GM12872 (cell line): Measurements from ENCODE around the gene PPP1R9A.

Experiments
- TF ChIP-seq, protein P1 (sequence below): IDR thresholded peaks from 3 replicates; pipeline ENCODE4 v1.5.1; 2011; ENCODE audit warnings: low read depth, mild to moderate bottlenecking, low read length, moderate library complexity; ENCODE audit not compliant: insufficient read depth

The PPP1R9A gene

DNA sequence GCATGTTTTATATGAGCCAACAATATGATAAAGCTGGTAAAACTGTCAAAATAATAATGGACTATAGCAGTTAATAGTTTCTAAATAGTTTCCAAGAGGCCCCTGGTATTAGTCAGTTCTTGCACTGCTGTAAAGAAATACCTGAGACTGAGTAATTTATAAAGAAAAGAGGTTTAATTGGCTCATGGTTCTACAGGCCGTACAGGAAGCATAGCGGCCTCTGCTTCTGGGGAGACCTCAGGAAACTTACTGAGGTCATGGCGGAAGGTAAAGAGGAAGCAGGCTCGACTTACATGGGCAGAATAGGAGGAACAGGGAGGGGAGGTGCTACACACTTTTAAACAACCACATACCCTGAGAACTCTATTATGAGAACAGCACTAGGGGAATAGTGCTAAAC lies 104.6 kb downstream of the PPP1R9A start:
- TF ChIP-seq, protein P1, sequence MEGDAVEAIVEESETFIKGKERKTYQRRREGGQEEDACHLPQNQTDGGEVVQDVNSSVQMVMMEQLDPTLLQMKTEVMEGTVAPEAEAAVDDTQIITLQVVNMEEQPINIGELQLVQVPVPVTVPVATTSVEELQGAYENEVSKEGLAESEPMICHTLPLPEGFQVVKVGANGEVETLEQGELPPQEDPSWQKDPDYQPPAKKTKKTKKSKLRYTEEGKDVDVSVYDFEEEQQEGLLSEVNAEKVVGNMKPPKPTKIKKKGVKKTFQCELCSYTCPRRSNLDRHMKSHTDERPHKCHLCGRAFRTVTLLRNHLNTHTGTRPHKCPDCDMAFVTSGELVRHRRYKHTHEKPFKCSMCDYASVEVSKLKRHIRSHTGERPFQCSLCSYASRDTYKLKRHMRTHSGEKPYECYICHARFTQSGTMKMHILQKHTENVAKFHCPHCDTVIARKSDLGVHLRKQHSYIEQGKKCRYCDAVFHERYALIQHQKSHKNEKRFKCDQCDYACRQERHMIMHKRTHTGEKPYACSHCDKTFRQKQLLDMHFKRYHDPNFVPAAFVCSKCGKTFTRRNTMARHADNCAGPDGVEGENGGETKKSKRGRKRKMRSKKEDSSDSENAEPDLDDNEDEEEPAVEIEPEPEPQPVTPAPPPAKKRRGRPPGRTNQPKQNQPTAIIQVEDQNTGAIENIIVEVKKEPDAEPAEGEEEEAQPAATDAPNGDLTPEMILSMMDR, result no peak

DNA sequence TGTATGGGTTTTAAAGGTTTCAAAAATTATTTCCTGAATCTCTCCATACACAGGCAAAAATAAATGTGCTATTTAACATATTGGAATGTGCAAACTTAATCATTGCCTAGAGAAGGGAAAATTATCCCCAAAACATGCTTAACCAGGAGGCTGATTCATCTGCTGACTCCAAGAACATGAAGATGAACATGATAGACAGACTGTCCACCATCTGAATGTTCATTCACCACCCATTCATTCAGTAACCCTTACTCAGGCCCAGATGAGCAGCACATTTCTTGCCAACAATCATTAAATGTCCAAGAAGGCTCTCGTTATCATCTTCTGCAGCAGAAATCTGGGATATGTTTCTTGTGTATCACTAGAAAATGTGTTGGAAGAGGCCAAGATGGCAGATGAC lies 110.6 kb downstream of the PPP1R9A start:
- TF ChIP-seq, protein P1, result no peak

DNA sequence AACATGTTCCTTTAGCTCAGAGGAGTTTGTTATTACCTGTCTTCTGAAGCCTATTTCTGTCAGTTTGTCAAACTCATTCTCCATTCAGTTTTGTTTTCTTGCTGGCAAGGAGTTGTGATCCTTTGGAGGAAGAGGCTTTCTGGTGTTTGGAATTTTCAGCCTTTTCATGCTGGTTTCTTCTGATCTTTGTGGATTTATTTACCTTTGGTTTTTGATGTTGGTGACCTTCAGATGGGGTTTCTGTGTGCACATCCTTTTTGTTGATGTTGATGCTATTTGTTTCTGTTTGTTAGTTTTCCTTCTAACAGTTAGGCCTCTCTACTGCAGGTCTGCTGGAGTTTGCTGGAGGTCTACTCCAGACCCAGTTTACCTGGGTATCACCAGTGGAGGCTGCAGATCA lies 118.6 kb downstream of the PPP1R9A start:
- TF ChIP-seq, protein P1, result no peak

DNA sequence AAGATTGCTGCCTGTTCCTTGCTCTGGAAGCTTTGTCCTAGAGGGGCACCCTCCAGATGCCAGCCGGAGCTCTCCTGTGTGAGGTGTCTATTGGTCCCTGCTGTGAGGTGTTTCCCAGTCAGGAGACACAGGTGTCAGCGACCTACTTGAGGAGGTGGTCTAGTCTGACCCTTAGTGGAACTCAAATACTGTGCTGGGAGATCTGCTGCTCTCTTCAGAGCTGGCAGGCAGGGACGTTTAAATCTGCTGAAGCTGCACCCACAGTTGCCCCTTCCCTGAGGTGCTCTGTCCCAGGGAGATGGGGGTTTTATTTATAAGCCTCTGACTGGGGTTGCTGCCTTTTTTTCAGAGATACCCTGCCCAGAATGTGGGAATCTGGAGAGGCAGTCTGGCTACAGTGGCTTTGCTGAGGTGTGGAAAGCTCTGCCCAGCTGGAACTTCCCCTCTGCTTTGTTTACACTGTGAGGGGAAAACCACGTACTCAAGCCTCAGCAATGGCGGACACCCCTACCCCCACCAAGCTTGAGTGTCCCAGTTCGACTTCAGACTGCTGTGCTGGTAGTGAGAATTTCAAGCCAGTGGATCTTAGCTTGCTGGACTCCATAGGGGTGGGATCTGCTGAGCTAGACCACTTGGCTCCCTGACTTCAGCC lies 119.2 kb downstream of the PPP1R9A start:
- TF ChIP-seq, protein P1, result no peak

DNA sequence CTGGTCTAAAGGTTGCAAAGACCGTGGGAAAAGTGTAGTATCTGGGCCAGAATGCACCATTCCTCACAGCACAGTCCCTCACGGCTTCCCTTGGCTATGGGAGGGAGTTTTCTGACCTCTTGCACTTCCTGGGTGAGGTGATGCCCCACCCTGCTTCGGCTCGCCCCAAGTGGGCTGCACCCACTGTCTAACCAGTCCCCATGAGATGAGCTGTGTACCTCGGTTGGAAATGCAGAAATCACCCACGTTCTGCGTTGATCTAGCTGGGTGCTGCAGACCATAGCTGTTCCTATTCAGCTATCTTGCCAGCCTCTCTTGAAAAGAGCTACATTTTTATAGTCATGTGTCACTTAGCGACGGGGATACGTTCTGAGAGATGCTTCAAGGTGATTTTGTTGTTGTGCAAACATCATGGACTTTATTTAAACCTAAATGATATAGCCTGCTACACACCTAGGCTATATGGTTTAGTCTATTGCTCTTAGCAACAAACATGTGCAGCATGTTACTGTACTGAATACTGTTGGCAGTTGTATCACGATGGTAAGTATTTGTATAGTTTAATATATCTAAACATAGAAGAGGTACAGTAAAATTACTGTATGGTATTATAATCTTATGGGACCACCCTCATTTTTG lies 120.0 kb downstream of the PPP1R9A start:
- TF ChIP-seq, protein P1, result no peak

DNA sequence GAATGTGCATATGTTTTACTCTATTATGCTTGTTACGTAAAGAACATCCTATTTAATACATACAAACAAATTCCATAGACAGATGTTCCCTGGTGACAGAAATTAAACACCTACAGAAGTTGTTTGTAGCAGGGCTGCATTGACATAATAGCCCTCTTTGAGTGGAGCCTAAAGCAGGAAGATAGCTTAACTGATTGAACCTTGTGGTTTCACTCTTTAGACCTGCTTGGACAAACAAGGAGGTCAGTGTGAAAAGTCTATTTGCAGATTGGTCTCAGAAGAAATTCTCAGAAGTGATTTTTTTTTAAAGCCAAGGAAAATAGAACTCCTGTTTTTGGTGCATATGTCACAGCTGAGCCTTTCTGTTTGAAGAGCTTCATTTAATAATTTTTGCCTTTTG lies 121.3 kb downstream of the PPP1R9A start:
- TF ChIP-seq, protein P1, result no peak

DNA sequence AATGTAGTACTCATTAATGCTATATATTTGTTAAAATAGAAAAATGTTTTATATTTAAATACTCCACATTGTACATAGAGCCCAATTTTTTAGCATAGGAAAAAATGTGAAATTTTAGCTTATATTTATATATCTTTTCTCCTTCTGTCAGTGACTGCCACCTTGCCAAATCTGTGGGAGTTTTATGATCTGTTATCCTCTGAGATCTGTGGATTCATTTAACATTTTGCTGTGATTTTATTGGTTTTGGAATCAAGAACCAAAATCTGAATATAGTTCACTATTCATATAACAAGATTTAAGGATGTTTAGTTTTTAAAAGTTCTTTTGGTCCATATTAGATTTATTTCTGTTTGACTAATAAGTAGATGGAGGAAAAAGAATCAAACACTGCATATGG lies 127.9 kb downstream of the PPP1R9A start:
- TF ChIP-seq, protein P1, result no peak
